HUES48 (cell line): ENCODE measurements around the gene MFSD6.
"Not testable (repeated sequence)": the region's sequence is repeated elsewhere in the genome, so short reads cannot be mapped to it uniquely, and the experiment has no call there.

Experiments used
- H3K27ac ChIP-seq: one replicate; pipeline ENCODE4 v1.7.0; 2013; ENCODE audit warnings: low read depth, low read length, inconsistent platforms
- H3K27me3 ChIP-seq: 2 replicates; pipeline ENCODE4 v1.6.1; 2013; ENCODE audit warnings: mild to moderate bottlenecking, low read length; ENCODE audit not compliant: control insufficient read depth, insufficient read depth
- H3K36me3 ChIP-seq: 2 replicates; pipeline ENCODE4 v1.6.1; 2013; ENCODE audit warnings: low read length; ENCODE audit not compliant: control insufficient read depth, insufficient read depth
- H3K4me1 ChIP-seq: 2 replicates; pipeline ENCODE4 v1.6.1; 2013; ENCODE audit warnings: mild to moderate bottlenecking, low read length; ENCODE audit not compliant: control insufficient read depth, insufficient read depth
- H3K4me3 ChIP-seq: 2 replicates; pipeline ENCODE4 v1.5.1; 2013; ENCODE audit warnings: mild to moderate bottlenecking, low read depth, low read length
- H3K9ac ChIP-seq: 2 replicates; pipeline ENCODE4 v1.6.1; 2013; ENCODE audit warnings: mild to moderate bottlenecking, low read depth, low read length, moderate library complexity
- H3K9me3 ChIP-seq: 2 replicates; pipeline ENCODE4 v1.6.1; 2013; ENCODE audit warnings: low read length; ENCODE audit not compliant: control insufficient read depth, insufficient read depth

Gene MFSD6

DNA sequence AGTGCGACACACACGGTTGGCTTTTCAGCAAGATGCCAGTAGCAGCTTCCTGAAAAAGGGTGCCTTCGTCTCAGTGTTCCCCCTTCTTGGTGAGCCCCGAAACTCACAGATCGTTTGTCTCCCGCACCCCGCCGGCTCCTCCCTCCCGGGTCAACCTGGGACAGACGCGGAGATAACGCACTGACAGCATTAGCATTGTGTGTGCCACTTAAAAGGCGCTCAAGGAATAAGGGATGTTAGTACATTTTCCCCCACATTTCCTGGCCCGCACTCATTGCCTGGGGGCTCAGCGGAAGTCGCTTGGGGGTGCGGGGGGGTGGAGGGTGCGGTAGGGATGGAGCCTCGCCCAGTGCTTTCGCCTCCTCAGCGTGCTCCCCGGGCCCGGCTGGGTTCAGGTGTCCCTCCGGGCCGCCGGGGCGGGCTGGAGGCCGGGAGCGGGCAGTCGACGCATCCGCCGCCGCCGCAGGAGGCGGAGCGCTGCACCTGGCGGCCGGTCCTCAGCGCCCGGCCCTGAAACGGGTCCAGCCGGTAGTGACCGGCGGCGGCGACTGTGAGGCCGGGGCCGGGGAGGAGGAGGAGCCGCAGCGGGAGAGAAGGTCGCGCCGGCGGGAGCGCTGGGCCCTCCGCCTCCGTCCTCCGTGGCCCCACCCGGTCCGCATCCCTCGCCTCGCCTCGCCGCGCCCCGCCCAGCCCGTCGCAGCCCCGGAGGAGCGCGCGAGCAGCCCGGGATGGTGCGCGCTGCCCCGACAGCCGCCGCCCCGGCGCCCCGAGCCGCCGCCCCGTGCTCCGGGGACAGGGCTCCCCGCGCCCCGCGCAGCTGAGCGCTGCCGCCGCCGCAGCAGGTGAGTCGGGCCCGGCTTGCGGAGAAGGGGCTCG lies at the start of gene MFSD6:
MFSD6 (plus strand) TSS at position 694 of the 876 bp plus-strand sequence. CDS start 27,675 bp downstream, outside the sequence.
- H3K36me3 ChIP-seq: no peaks in the 10 kb centered on the region
- peak within 1 kb of the TSS; percentile 78 for H3K4me3 ChIP-seq
- H3K9ac ChIP-seq: peak within 1 kb of the TSS; percentile 44; the same call in 1 of the 2 replicates
- H3K9me3 ChIP-seq: no peaks in the 10 kb centered on the region
- peaks cover 23% of the 10 kb centered on the region for H3K4me1 ChIP-seq
- no peak within 1 kb of the TSS for H3K27ac ChIP-seq
- peaks cover 46% of the 10 kb centered on the region for H3K27me3 ChIP-seq

- not testable (repeated sequence) for H3K4me1 ChIP-seq, H3K4me3 ChIP-seq, H3K36me3 ChIP-seq, H3K9me3 ChIP-seq, H3K9ac ChIP-seq, H3K27ac ChIP-seq, H3K27me3 ChIP-seq
Observed at GRCh38 chr2:190358655-190359448, 49.3 kb upstream of the MFSD6 start.

GRCh38 chr2:190360561-190360960 lies 47.6 kb upstream of the MFSD6 start:
- Histone ChIP-seq H3K4me1 (peaks cover 4% of the 10 kb centered on the region; the same call in 1 of the 2 replicates), H3K9me3 (no peaks in the 10 kb centered on the region), H3K27me3 (no peaks in the 10 kb centered on the region), H3K4me3 (no peak overlapping the region), H3K36me3 (no peaks in the 10 kb centered on the region), H3K27ac (no peak overlapping the region), H3K9ac (no peak overlapping the region)

DNA sequence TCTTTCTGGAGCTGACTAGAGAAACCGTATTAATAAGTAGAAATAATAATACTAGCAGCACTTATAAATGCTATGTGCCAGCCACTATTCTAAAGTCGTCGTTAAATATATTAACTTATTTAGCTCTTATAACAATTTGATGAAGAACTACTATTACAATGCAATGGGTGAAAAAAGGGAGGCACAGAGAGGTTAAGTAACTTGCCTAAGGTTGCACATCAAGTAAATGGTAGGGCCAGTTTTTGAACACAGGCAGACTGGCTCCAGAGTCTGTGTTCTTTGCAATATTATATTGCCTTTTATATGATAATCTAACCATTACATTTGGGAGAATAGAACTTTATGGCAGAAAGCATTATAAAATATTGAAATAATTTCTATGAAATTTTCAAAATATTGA lies 47.2 kb upstream of the MFSD6 start:
- Histone ChIP-seq H3K4me3 (no peak overlapping the region), H3K27ac (no peak overlapping the region), H3K27me3 (no peaks in the 10 kb centered on the region), H3K9ac (no peak overlapping the region), H3K36me3 (no peaks in the 10 kb centered on the region), H3K9me3 (no peaks in the 10 kb centered on the region), H3K4me1 (peaks cover 4% of the 10 kb centered on the region; the same call in 1 of the 2 replicates)

- H3K27ac ChIP-seq: no peak overlapping the region
- H3K27me3 ChIP-seq: no peaks in the 10 kb centered on the region
- H3K36me3 ChIP-seq: no peaks in the 10 kb centered on the region
- H3K9ac ChIP-seq: no peak overlapping the region
- no peaks in the 10 kb centered on the region for H3K9me3 ChIP-seq
- no peak overlapping the region for H3K4me3 ChIP-seq
- H3K4me1 ChIP-seq: peaks cover 4% of the 10 kb centered on the region; the same call in 1 of the 2 replicates
Observed at GRCh38 chr2:190361572-190361971, 46.6 kb upstream of the MFSD6 start.

DNA sequence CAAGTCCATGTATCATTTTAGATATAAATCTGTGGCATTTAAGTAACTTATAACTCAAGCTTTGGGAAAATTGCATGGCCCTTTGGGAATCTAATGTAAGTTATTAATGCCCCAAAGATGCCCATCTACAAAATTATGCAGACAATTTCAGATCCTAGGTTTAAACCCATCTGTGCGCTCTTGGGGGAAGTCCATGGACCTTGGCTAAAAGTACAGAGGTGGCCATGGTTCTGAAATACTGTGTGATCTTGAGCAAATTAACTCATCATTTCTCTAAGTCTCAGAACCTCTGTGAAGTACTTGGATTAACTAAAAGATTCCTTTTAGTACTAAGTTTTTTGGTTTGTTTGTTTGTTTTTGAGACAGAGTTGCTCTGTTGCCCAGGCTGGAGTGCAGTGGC lies 45.3 kb upstream of the MFSD6 start:
- no peaks in the 10 kb centered on the region for H3K36me3 ChIP-seq
- H3K9me3 ChIP-seq: no peaks in the 10 kb centered on the region
- H3K4me3 ChIP-seq: no peak overlapping the region
- H3K9ac ChIP-seq: no peak overlapping the region
- H3K4me1 ChIP-seq: peaks cover 4% of the 10 kb centered on the region; the same call in 1 of the 2 replicates
- H3K27ac ChIP-seq: no peak overlapping the region
- H3K27me3 ChIP-seq: no peaks in the 10 kb centered on the region

- Histone ChIP-seq H3K27me3 (no peaks in the 10 kb centered on the region), H3K27ac (no peak overlapping the region), H3K4me3 (no peak overlapping the region), H3K9ac (no peak overlapping the region), H3K9me3 (no peaks in the 10 kb centered on the region), H3K36me3 (no peaks in the 10 kb centered on the region), H3K4me1 (no peaks in the 10 kb centered on the region)
Observed at GRCh38 chr2:190365499-190366204, 42.5 kb upstream of the MFSD6 start.

DNA sequence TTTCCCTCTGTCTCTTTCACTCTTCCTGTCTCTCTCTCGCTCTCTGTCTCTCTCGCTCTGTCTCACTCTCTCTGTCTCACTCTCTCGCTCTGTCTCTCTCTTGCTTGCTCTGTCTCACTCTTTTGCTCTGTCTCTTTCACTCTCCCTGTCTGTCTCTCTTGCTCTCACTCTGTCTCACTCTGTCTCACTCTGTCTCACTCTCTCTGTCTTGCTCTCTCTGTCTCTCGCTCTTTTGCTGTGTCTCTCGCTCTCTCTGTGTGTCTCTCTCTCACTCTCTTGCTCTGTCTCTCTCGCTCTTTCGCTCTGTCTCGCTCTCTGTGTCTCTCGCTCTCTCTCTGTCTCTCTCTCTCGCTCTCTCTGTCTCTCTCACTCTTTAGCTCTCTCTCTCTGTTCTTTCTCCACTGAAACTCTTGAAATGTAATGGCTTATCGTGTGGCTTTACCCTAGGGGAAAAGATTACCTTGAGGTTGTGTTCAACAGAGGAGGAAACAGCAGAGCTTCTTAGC lies 41.9 kb upstream of the MFSD6 start:
- Histone ChIP-seq H3K4me3 (no peak overlapping the region), H3K4me1 (no peaks in the 10 kb centered on the region), H3K27me3 (no peaks in the 10 kb centered on the region), H3K9me3 (no peaks in the 10 kb centered on the region), H3K36me3 (no peaks in the 10 kb centered on the region), H3K27ac (no peak overlapping the region), H3K9ac (no peak overlapping the region)

DNA sequence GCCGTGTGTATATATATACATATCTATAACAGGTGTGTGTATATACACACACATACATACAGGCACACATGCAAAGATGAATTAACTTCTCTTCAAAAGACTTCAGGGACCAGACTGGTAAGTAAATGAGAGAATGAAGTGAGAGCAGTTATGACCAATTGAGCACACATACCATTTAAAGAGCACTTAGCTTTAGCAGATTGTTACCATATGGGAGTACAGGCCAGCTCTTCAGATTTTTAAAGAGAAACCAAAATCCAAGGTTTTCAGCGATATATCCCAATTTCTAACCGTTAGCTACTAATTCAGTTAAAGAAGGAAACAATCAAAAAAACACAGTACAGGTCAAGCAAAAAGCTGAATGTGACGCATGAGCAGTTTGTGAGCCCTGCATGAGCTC lies 41.1 kb upstream of the MFSD6 start:
- Histone ChIP-seq H3K27me3 (no peaks in the 10 kb centered on the region), H3K27ac (no peak overlapping the region), H3K36me3 (no peaks in the 10 kb centered on the region), H3K4me3 (no peak overlapping the region), H3K9ac (no peak overlapping the region), H3K9me3 (no peaks in the 10 kb centered on the region), H3K4me1 (no peaks in the 10 kb centered on the region)

DNA sequence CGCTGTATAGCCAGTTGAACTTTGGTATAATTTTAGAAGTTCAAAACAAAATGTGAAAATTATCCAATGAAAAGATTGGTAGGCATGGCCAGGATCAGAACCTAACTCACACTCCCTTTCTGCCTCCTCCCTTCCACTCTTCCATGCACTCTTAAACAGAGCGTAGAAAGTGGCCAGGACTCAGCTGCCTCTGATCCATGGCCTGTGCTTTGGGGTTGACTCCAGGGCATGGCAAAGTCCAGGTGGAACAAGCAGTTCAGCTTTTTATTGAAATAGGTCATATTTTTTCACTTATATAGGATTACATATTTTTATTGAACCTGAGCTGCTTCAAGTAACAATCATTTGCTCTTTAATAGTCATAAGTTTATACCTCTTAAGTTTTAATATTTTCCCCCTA lies 38.5 kb upstream of the MFSD6 start:
- Histone ChIP-seq H3K4me1 (no peaks in the 10 kb centered on the region), H3K27me3 (no peaks in the 10 kb centered on the region), H3K9me3 (no peaks in the 10 kb centered on the region), H3K4me3 (no peak overlapping the region), H3K27ac (no peak overlapping the region), H3K9ac (no peak overlapping the region), H3K36me3 (no peaks in the 10 kb centered on the region)
